IMR-90 (cell line): ENCODE results near the gene PDILT. TPM values are rescaled to one million over a fixed set of nuclear protein-coding genes. Genes with fewer than 3 reads are reported as not detected.

Experiments
- ATAC-seq: fragments of 200-7000 bp; cut with Tn5 transposase; 2 replicates; pipeline ENCODE4 v1.9.1; 2020; ENCODE audit warnings: low read depth, mild to moderate bottlenecking, moderate library complexity
- BruUV-seq: library from RNA; stranded (reverse); fragments of 400-500 nt; replicated peaks from 2 replicates; lab custom pipeline; 2021; lab: Mats Ljungman, UMichigan
- CTCF ChIA-PET: fragments of 300-600 bp; formaldehyde crosslinking; extraction: SDS; loops from one replicate; lab custom pipeline; 2021; ENCODE audit warnings: antibody characterized with exemption; lab: Yijun Ruan, JAX
- POLR2A ChIA-PET: fragments of 300-600 bp; sonication (Branson Sonifier 250); formaldehyde crosslinking; loops from one replicate; lab custom pipeline; 2022; ENCODE audit warnings: antibody characterized with exemption; ENCODE audit not compliant: unreplicated experiment; lab: Charles Lee
- DNase-seq: peaks from one replicate; pipeline ENCODE4 v3.0.0; 2013
- H2AFZ ChIP-seq: replicated peaks from 2 replicates; pipeline ENCODE3; 2013; ENCODE audit warnings: low read length, mild to moderate bottlenecking; ENCODE audit not compliant: poor library complexity
- H2AK5ac ChIP-seq: 2 replicates; pipeline ENCODE4 v1.6.1; 2013; ENCODE audit warnings: low read depth, low read length, inconsistent platforms
- H2AK9ac ChIP-seq: replicated peaks from 2 replicates; pipeline ENCODE3; 2013; ENCODE audit warnings: mild to moderate bottlenecking, low read depth, low read length, moderate library complexity; ENCODE audit not compliant: poor library complexity
- H2BK120ac ChIP-seq: 2 replicates; pipeline ENCODE4 v1.6.1; 2013; ENCODE audit warnings: low read depth, low read length, inconsistent platforms
- H2BK15ac ChIP-seq: 3 replicates; pipeline ENCODE4 v1.6.1; 2013; ENCODE audit warnings: low read depth, low read length, inconsistent platforms
- H2BK20ac ChIP-seq: 2 replicates; pipeline ENCODE4 v1.6.1; 2013; ENCODE audit warnings: low read depth, mild to moderate bottlenecking, inconsistent platforms, low read length, moderate library complexity
- H2BK5ac ChIP-seq: 2 replicates; pipeline ENCODE4 v1.6.1; 2013; ENCODE audit warnings: mild to moderate bottlenecking, low read depth, low read length, inconsistent platforms; ENCODE audit not compliant: poor library complexity, severe bottlenecking
- H3K14ac ChIP-seq: replicated peaks from 2 replicates; pipeline ENCODE4 v1.6.1; 2013; ENCODE audit warnings: low read depth, low read length, inconsistent platforms
- H3K18ac ChIP-seq: 2 replicates; pipeline ENCODE4 v1.6.1; 2013; ENCODE audit warnings: low read depth, low read length, control low read depth
- H3K23ac ChIP-seq: 2 replicates; pipeline ENCODE4 v1.6.1; 2013; ENCODE audit warnings: low read depth, low read length, inconsistent platforms
- H3K27ac ChIP-seq: 2 replicates; pipeline ENCODE4 v1.5.1; 2013; ENCODE audit warnings: mild to moderate bottlenecking, control low read depth, low read length; ENCODE audit not compliant: insufficient read depth
- H3K27me3 ChIP-seq: 2 replicates; pipeline ENCODE4 v1.6.1; 2013; ENCODE audit warnings: low read length; ENCODE audit not compliant: control insufficient read depth, insufficient read depth
- H3K36me3 ChIP-seq: 2 replicates; pipeline ENCODE4 v1.6.1; 2013; ENCODE audit warnings: low read length, mixed read lengths; ENCODE audit not compliant: control insufficient read depth, insufficient read depth
- H3K4ac ChIP-seq: 2 replicates; pipeline ENCODE4 v1.6.1; 2013; ENCODE audit warnings: low read depth, low read length, inconsistent platforms
- H3K4me1 ChIP-seq: 2 replicates; pipeline ENCODE4 v1.6.1; 2013; ENCODE audit warnings: low read length, mixed read lengths; ENCODE audit not compliant: control insufficient read depth, insufficient read depth
- H3K4me2 ChIP-seq: 2 replicates; pipeline ENCODE4 v1.6.1; 2013; ENCODE audit warnings: low read depth, mild to moderate bottlenecking, control low read depth, low read length, moderate library complexity
- H3K4me3 ChIP-seq: 2 replicates; pipeline ENCODE4 v1.5.1; 2013; ENCODE audit warnings: low read depth, mild to moderate bottlenecking, control low read depth, low read length, moderate library complexity; ENCODE audit not compliant: insufficient read depth
- H3K56ac ChIP-seq: 2 replicates; pipeline ENCODE4 v1.6.1; 2013; ENCODE audit warnings: low read length, inconsistent platforms; ENCODE audit not compliant: insufficient read depth; ENCODE audit errors: extremely low read depth
- H3K79me1 ChIP-seq, 2 experiments: 2 replicates each; pipeline ENCODE4 v1.6.1; 2013; ENCODE audit warnings: low read length in 2 of 2, inconsistent platforms in 1 of 2, low read depth in 1 of 2
- H3K9ac ChIP-seq: 2 replicates; pipeline ENCODE4 v1.6.1; 2013; ENCODE audit warnings: low read depth, low read length, control low read depth
- H3K9me1 ChIP-seq: 2 replicates; pipeline ENCODE4 v1.6.1; 2013; ENCODE audit warnings: low read length, inconsistent platforms; ENCODE audit not compliant: insufficient read depth
- H3K9me3 ChIP-seq: 2 replicates; pipeline ENCODE4 v1.6.1; 2013; ENCODE audit warnings: low read length; ENCODE audit not compliant: control insufficient read depth, insufficient read depth
- H4K20me1 ChIP-seq: 2 replicates; pipeline ENCODE4 v1.6.1; 2013; ENCODE audit warnings: low read length, inconsistent platforms; ENCODE audit not compliant: insufficient read depth
- H4K5ac ChIP-seq: 2 replicates; pipeline ENCODE4 v1.6.1; 2013; ENCODE audit warnings: mild to moderate bottlenecking, low read depth, low read length, control low read depth
- H4K8ac ChIP-seq, 2 experiments: 2 replicates each; pipeline ENCODE4 v1.6.1; 2013; ENCODE audit warnings: low read depth in 2 of 2, low read length in 2 of 2, control low read depth in 1 of 2, inconsistent platforms in 1 of 2
- H4K91ac ChIP-seq: 2 replicates; pipeline ENCODE4 v1.6.1; 2013; ENCODE audit warnings: low read depth, low read length, inconsistent platforms; ENCODE audit not compliant: insufficient read depth
- MXI1 ChIP-seq: IDR thresholded peaks from 2 replicates; pipeline ENCODE4 v1.6.1; 2012; ENCODE audit warnings: low read depth, mild to moderate bottlenecking, low read length, moderate library complexity, borderline replicate concordance
- POLR2A ChIP-seq: IDR thresholded peaks from 2 replicates; pipeline ENCODE4 v1.6.1; 2012; ENCODE audit warnings: mild to moderate bottlenecking, low read depth, low read length
- RAD21 ChIP-seq: IDR thresholded peaks from 2 replicates; pipeline ENCODE4 v1.6.1; 2012; ENCODE audit warnings: low read length, improper control_type of control experiment
- SMC3 ChIP-seq: fragments of 150-350 bp; IDR thresholded peaks from 2 replicates; pipeline ENCODE4 v1.6.1; 2016; ENCODE audit warnings: low read depth, mild to moderate bottlenecking, antibody characterized with exemption, low read length, moderate library complexity
- WGBS, 2 experiments: methylation state at CpG; one replicate each; pipeline versions ENCODE4 v1.1.5 to v1.1.7; 2013; ENCODE audit warnings: missing lambda C conversion rate in 2 of 2; ENCODE audit not compliant: insufficient read length in 1 of 2; ENCODE audit errors: extremely low coverage in 2 of 2; 5-methylcytosine and 5-hydroxymethylcytosine counted together
- dilution Hi-C: fragments of 300-500 bp; cut with HindIII; formaldehyde crosslinking; loops from one replicate; pipeline ENCODE4 v1.14.3; 2018; ENCODE audit warnings: low sequenced_read_pairs; ENCODE audit not compliant: unreplicated experiment
- in situ Hi-C: fragments of 300-500 bp; cut with MboI; formaldehyde crosslinking; loops from 3 replicates; pipeline ENCODE4 v1.14.3; 2019; ENCODE audit warnings: low sequenced_read_pairs, inconsistent platforms, mixed read lengths
- intact Hi-C: fragments of 100-400 bp; cut with micrococcal nuclease; formaldehyde crosslinking; loops from 2 replicates; pipeline ENCODE4 v1.10.0; 2022
- polyA plus RNA-seq, 3 experiments: library from polyadenylated mRNA; depleted of rRNA; stranded (reverse); fragments of >200 nt; gene quantifications; 2 replicates each; pipeline ENCODE4 v1.2.3, GENCODE V29; 2012; ENCODE audit warnings: low replicate concordance in 1 of 3
- total RNA-seq: library from RNA; depleted of rRNA; stranded (reverse); fragments of >200 nt; gene quantifications from 2 replicates; pipeline ENCODE4 v1.2.3, GENCODE V29; 2012
- TF ChIP-seq, protein P1 (sequence below): conservative IDR thresholded peaks from 2 replicates; pipeline ENCODE4 v1.5.1; 2012; ENCODE audit warnings: mild to moderate bottlenecking, low read depth, low read length, improper control_type of control experiment

The PDILT gene
- total and polyA plus RNA-seq, 2 of the 4 experiments (the other 2 are of a cell fraction): not detected

GRCh38 chr16:20385844-20386832 is 18.4 kb downstream of the PDILT start:
- no peak overlapping the region for H3K27ac ChIP-seq
- H3K14ac ChIP-seq: no peak overlapping the region
- no peaks in the 10 kb centered on the region for H4K20me1 ChIP-seq
- no peaks in the 10 kb centered on the region; the same call in 1 of the 2 replicates for H3K9me3 ChIP-seq
- no peaks in the 10 kb centered on the region for H3K79me1 ChIP-seq
- H3K56ac ChIP-seq: no peak overlapping the region
- no peak overlapping the region for H3K4me2 ChIP-seq
- no peak overlapping the region for H3K23ac ChIP-seq
- no peaks in the 10 kb centered on the region for H3K9me1 ChIP-seq
- peak; percentile 46 for TF ChIP-seq RAD21
- TF ChIP-seq, protein P1, sequence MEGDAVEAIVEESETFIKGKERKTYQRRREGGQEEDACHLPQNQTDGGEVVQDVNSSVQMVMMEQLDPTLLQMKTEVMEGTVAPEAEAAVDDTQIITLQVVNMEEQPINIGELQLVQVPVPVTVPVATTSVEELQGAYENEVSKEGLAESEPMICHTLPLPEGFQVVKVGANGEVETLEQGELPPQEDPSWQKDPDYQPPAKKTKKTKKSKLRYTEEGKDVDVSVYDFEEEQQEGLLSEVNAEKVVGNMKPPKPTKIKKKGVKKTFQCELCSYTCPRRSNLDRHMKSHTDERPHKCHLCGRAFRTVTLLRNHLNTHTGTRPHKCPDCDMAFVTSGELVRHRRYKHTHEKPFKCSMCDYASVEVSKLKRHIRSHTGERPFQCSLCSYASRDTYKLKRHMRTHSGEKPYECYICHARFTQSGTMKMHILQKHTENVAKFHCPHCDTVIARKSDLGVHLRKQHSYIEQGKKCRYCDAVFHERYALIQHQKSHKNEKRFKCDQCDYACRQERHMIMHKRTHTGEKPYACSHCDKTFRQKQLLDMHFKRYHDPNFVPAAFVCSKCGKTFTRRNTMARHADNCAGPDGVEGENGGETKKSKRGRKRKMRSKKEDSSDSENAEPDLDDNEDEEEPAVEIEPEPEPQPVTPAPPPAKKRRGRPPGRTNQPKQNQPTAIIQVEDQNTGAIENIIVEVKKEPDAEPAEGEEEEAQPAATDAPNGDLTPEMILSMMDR: peak; percentile 70
- TF ChIP-seq SMC3: peak; percentile 56
- no peak for TF ChIP-seq POLR2A
- no peak for TF ChIP-seq MXI1
- peak; percentile 81; the same call in 1 of the 2 replicates for ATAC-seq
- no peak overlapping the region for H3K4me3 ChIP-seq
- no peak overlapping the region for H2BK15ac ChIP-seq
- no peak overlapping the region for H2AK5ac ChIP-seq
- no peak overlapping the region for H2BK5ac ChIP-seq
- H3K9ac ChIP-seq: no peak overlapping the region
- intact Hi-C loops (loop anchor here (1.0 to 10.0 kb wide), 4 partner anchors 479 to 829 kb away; partner anchors contain the start of gene VPS35L), in situ Hi-C loops (loop anchor here (25.0 kb wide), 1 partner anchor 774 kb away; no protein-coding TSS in a partner anchor), dilution Hi-C loops (no loop called here)
- H2BK120ac ChIP-seq: no peak overlapping the region
- no peak overlapping the region for H4K8ac ChIP-seq
- DNase-seq: peak; percentile 36
- CTCF ChIA-PET: interaction anchor here (0.5 to 6.1 kb wide), 7 partner anchors 9 to 794 kb away, joined by 3 to 76 read pairs (median 4); no protein-coding TSS in a partner anchor
- BruUV-seq: no TSS peak
- H2BK20ac ChIP-seq: no peak overlapping the region
- H3K4ac ChIP-seq: no peak overlapping the region
- no peaks in the 10 kb centered on the region for H3K4me1 ChIP-seq
- H3K36me3 ChIP-seq: no peaks in the 10 kb centered on the region
- no peak overlapping the region for H2AK9ac ChIP-seq
- POLR2A ChIA-PET: no interaction called here
- H3K27me3 ChIP-seq: no peaks in the 10 kb centered on the region
- no peak overlapping the region for H4K91ac ChIP-seq
- 19% methylated on average over 9 of the region's 30 CpGs; no CpG with 5 or more reads in 1 of the 2 experiments for WGBS, 2 experiments
- no peak overlapping the region for H3K18ac ChIP-seq
- no peak overlapping the region for H4K5ac ChIP-seq
- no peak overlapping the region for H2AFZ ChIP-seq
